Gastrocnemius medialis (tissue), 4 donors: ENCODE measurements around the gene RNF125. TPM values are rescaled to one million over a fixed set of nuclear protein-coding genes. Genes with fewer than 3 reads are reported as not detected.
A peak's percentile ranks its signal among the peaks of the same experiment; 100 is the strongest.
"Not testable (repeated sequence)": the region's sequence is repeated elsewhere in the genome, so short reads cannot be mapped to it uniquely, and the experiment has no call there.

Experiments used
- ATAC-seq, 2 donors: fragments of 150-250 bp; one replicate each; pipeline ENCODE4 v1.9.1; 2016
- DNase-seq, 2 donors: peaks; one replicate each; pipeline ENCODE4 v3.0.0-alpha.2; 2019
- H3K27ac ChIP-seq, 4 donors: fragments of 200-600 bp; sonication (generic); 1 replicate in 1 of 4; 2 replicates in 3 of 4; pipeline ENCODE4 v1.5.1; 2016 to 2018; ENCODE audit warnings: mild to moderate bottlenecking in 2 of 4, moderate library complexity in 1 of 4
- H3K27me3 ChIP-seq, 3 donors: fragments of 200-600 bp; sonication (generic) in 2 of 3; 1 replicate in 1 of 3; 2 replicates in 2 of 3; pipeline versions ENCODE4 v1.5.1 to v1.6.0; 2016 to 2019; ENCODE audit warnings: mild to moderate bottlenecking in 1 of 3, moderate library complexity in 1 of 3
- H3K36me3 ChIP-seq, 2 donors: fragments of 200-600 bp; sonication (generic) in 1 of 2; one replicate each; pipeline ENCODE4 v1.5.1; 2017 to 2018
- H3K4me1 ChIP-seq, 2 donors: fragments of 200-600 bp; sonication (generic) in 1 of 2; one replicate each; pipeline ENCODE4 v1.5.1; 2016 to 2017; ENCODE audit warnings: mild to moderate bottlenecking in 2 of 2
- H3K4me3 ChIP-seq, 4 donors: fragments of 200-600 bp; sonication (generic) in 3 of 4; 1 replicate in 1 of 4; 2 replicates in 3 of 4; pipeline ENCODE4 v1.5.1; 2016 to 2019; ENCODE audit warnings: mild to moderate bottlenecking in 2 of 4
- H3K9me3 ChIP-seq, 3 donors: fragments of 200-600 bp; sonication (generic) in 2 of 3; 1 replicate in 1 of 3; 2 replicates in 2 of 3; pipeline ENCODE4 v1.5.1; 2016 to 2019
- CTCF ChIP-seq, 5 experiments: fragments of 450-650 bp in 3 of 5; fragments of 200-600 bp in 2 of 5; sonication (generic) in 2 of 5; IDR thresholded peaks in 4 of 5; conservative IDR thresholded peaks in 1 of 5; 1 replicate in 4 of 5; 2 replicates in 1 of 5; pipeline ENCODE4 v1.5.1; 2016 to 2019; ENCODE audit warnings: antibody characterized with exemption in 5 of 5, mild to moderate bottlenecking in 3 of 5, moderate library complexity in 3 of 5
- POLR2A ChIP-seq, 2 donors: fragments of 450-650 bp; IDR thresholded peaks; one replicate each; pipeline ENCODE4 v1.6.1; 2017; ENCODE audit warnings: antibody characterized with exemption in 2 of 2, mild to moderate bottlenecking in 2 of 2, moderate library complexity in 2 of 2
- in situ Hi-C, 4 donors: fragments of 200-750 bp; cut with MboI; loops; one replicate each; pipeline versions ENCODE4 v1.15.0 to v1.8.0; 2017; ENCODE audit warnings: low sequenced_read_pairs in 4 of 4
- intact Hi-C: fragments of 100-400 bp; cut with DNase I; formaldehyde crosslinking; loops from one replicate; pipeline ENCODE4 v1.15.1; 2023; ENCODE audit warnings: low total_unique reads
- total RNA-seq, 4 donors: library from RNA; depleted of rRNA; stranded (reverse); fragments of >200 nt; gene quantifications; one replicate each; pipeline versions ENCODE4 v1.1.0 to v1.2.3, GENCODE V29; 2016

Gene RNF125
- total RNA-seq, 4 donors from 2014 or later = 0.85 to 6.4 (median 3.1) TPM

GRCh38 chr18:32074206-32074605, 55.6 kb downstream of the RNF125 start:
- H3K27me3 ChIP-seq = no peaks in the 10 kb centered on the region
- H3K4me1 ChIP-seq = no peaks in the 10 kb centered on the region
- no peak for DNase-seq
- no peak overlapping the region for H3K27ac ChIP-seq
- TF ChIP-seq POLR2A (IDR thresholded peaks at IDR 0.05) (no peak), CTCF (IDR thresholded peaks at IDR 0.05 in 4 of 5, conservative IDR thresholded peaks at IDR 0.05 in 1 of 5) (no peak)
- in situ Hi-C loops (no loop called here), intact Hi-C loops (no loop called here)
- H3K9me3 ChIP-seq = no peaks in the 10 kb centered on the region
- no peak for ATAC-seq
- no peak overlapping the region for H3K4me3 ChIP-seq
- H3K36me3 ChIP-seq = no peaks in the 10 kb centered on the region

GRCh38 chr18:32078845-32079244, 60.2 kb downstream of the RNF125 start:
- no peaks in the 10 kb centered on the region for H3K36me3 ChIP-seq
- no peaks in the 10 kb centered on the region for H3K27me3 ChIP-seq
- intact Hi-C loops (no loop called here), in situ Hi-C loops (loop anchor here in 1 of 4 donors (25.0 kb wide), 1 partner anchor 142 kb away; the partner anchor contains the start of gene TRAPPC8)
- no peak overlapping the region for H3K4me3 ChIP-seq
- no peak overlapping the region for H3K27ac ChIP-seq
- ATAC-seq (no peak), DNase-seq (no peak)
- no peaks in the 10 kb centered on the region for H3K4me1 ChIP-seq
- TF ChIP-seq POLR2A (IDR thresholded peaks at IDR 0.05) (no peak), CTCF (IDR thresholded peaks at IDR 0.05 in 4 of 5, conservative IDR thresholded peaks at IDR 0.05 in 1 of 5) (no peak)
- H3K9me3 ChIP-seq = no peaks in the 10 kb centered on the region

GRCh38 chr18:32081881-32082280, 63.3 kb downstream of the RNF125 start:
- intact Hi-C loops = no loop called here
- Histone ChIP-seq H3K4me3 (no peak overlapping the region), H3K27me3 (no peaks in the 10 kb centered on the region), H3K27ac (no peak overlapping the region), H3K9me3 (no peaks in the 10 kb centered on the region), H3K36me3 (no peaks in the 10 kb centered on the region), H3K4me1 (no peaks in the 10 kb centered on the region)
- no peak for ATAC-seq
- TF ChIP-seq POLR2A (IDR thresholded peaks at IDR 0.05) (no peak), CTCF (IDR thresholded peaks at IDR 0.05 in 4 of 5, conservative IDR thresholded peaks at IDR 0.05 in 1 of 5) (no peak)
- in situ Hi-C loops = loop anchor here in 2 of 4 donors (10.0 to 25.0 kb wide), 2 partner anchors 127 to 145 kb away; partner anchors contain the start of gene TRAPPC8 (in 1 of the 2)
- no peak for DNase-seq

GRCh38 chr18:32083781-32084180, 65.2 kb downstream of the RNF125 start:
- Histone ChIP-seq H3K36me3 (no peaks in the 10 kb centered on the region), H3K4me1 (no peaks in the 10 kb centered on the region), H3K27me3 (no peaks in the 10 kb centered on the region), H3K4me3 (no peak overlapping the region), H3K27ac (no peak overlapping the region), H3K9me3 (no peaks in the 10 kb centered on the region)
- DNase-seq = no peak
- ATAC-seq = no peak
- TF ChIP-seq CTCF (IDR thresholded peaks at IDR 0.05 in 4 of 5, conservative IDR thresholded peaks at IDR 0.05 in 1 of 5) (no peak), POLR2A (IDR thresholded peaks at IDR 0.05) (no peak)
- intact Hi-C loops = no loop called here
- in situ Hi-C loops = loop anchor here in 2 of 4 donors (10.0 to 25.0 kb wide), 2 partner anchors 129 to 146 kb away; partner anchors contain the start of gene TRAPPC8 (in 1 of the 2)

- intact Hi-C loops = no loop called here
- peaks cover 6% of the 10 kb centered on the region in 2 donors for H3K4me1 ChIP-seq
- H3K27ac ChIP-seq = no peak overlapping the region
- ATAC-seq (no peak), DNase-seq (no peak)
- in situ Hi-C loops = loop anchor here in 2 of 4 donors (10.0 to 25.0 kb wide), 2 partner anchors 132 to 150 kb away; partner anchors contain the start of gene TRAPPC8 (in 1 of the 2)
- no peak for TF ChIP-seq POLR2A (IDR thresholded peaks at IDR 0.05)
- TF ChIP-seq CTCF (IDR thresholded peaks at IDR 0.05 in 4 of 5, conservative IDR thresholded peaks at IDR 0.05 in 1 of 5) = no peak
- no peak overlapping the region for H3K4me3 ChIP-seq
- no peaks in the 10 kb centered on the region for H3K9me3 ChIP-seq
- no peaks in the 10 kb centered on the region for H3K27me3 ChIP-seq
- no peaks in the 10 kb centered on the region for H3K36me3 ChIP-seq
Observed at GRCh38 chr18:32086881-32087280, 68.3 kb downstream of the RNF125 start.

GRCh38 chr18:32090831-32091230, 72.2 kb downstream of the RNF125 start:
- DNase-seq, ATAC-seq, H3K4me3 ChIP-seq, H3K9me3 ChIP-seq, H3K36me3 ChIP-seq, H3K27me3 ChIP-seq: not testable (repeated sequence)
- intact Hi-C loops (loop anchor here (5.0 to 10.0 kb wide), 2 partner anchors 214 to 376 kb away; no protein-coding TSS in a partner anchor), in situ Hi-C loops (loop anchor here in 2 of 4 donors (10.0 to 25.0 kb wide), 2 partner anchors 146 to 154 kb away; partner anchors contain the start of gene TRAPPC8 (in 2 of the 2))
- H3K27ac ChIP-seq = peak overlapping the region; percentile 98 to 100 (median 100)
- H3K4me1 ChIP-seq = peaks cover 28% of the 10 kb centered on the region in 2 donors
